Prostate gland (tissue), 2 donors: ENCODE results near the gene TCF20.

Source experiments
- CTCF ChIP-seq, 4 experiments: fragments of 200-600 bp in 2 of 4; fragments of 450-650 bp in 2 of 4; sonication (generic) in 2 of 4; IDR thresholded peaks; 1 replicate in 3 of 4; 2 replicates in 1 of 4; pipeline ENCODE4 v1.5.1; 2016 to 2019; ENCODE audit warnings: antibody characterized with exemption in 4 of 4, mild to moderate bottlenecking in 2 of 4, moderate library complexity in 2 of 4
- POLR2A ChIP-seq: fragments of 450-650 bp; IDR thresholded peaks from one replicate; pipeline ENCODE4 v1.6.1; 2016; ENCODE audit warnings: antibody characterized with exemption, mild to moderate bottlenecking
- POLR2AphosphoS5 ChIP-seq: sonication (generic); formaldehyde crosslinking; IDR thresholded peaks from one replicate; pipeline ENCODE4 v1.6.1; 2017; ENCODE audit warnings: antibody characterized with exemption

DNA sequence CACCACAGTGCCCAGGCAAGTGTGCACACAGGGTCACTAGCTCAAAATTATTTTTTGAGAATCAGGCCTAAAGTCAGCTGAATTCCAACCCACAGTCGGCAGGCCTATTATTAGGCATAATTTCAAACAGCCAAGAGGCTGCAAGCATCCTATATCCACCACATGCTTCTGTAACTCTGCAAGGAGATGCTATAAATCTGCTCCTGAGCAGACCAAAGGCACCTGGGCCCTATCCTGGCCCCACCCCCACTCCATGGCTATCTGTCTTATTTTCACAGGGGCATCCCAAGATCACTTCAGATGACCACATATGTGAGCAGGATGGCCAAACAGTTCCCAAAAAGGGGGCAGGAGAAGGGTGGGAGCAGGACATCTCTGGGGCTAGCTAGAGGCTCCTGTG, 44.6 kb downstream of the TCF20 start:
- no peak for TF ChIP-seq CTCF (IDR thresholded peaks at IDR 0.05)
- no peak for TF ChIP-seq POLR2AphosphoS5
- TF ChIP-seq POLR2A = no peak
